GM18505 (cell line): ENCODE data around the gene MORC4.
A peak's percentile ranks its signal among the peaks of the same experiment; 100 is the strongest.

Experiments
- ATAC-seq: cut with Tn5 transposase; IDR thresholded peaks from one replicate; pipeline ENCODE4 v1.9.1; 2021; ENCODE audit not compliant: unreplicated experiment
- POLR2A ChIP-seq: IDR thresholded peaks from 4 replicates; pipeline ENCODE4 v1.6.1; 2011; ENCODE audit warnings: borderline replicate concordance; ENCODE audit not compliant: insufficient read depth, insufficient read length; ENCODE audit errors: extremely low read depth

Gene MORC4

GRCh38 chrX:106917830-106918500 is 82.0 kb downstream of the MORC4 start:
- no peak for ATAC-seq
- no peak for TF ChIP-seq POLR2A

DNA sequence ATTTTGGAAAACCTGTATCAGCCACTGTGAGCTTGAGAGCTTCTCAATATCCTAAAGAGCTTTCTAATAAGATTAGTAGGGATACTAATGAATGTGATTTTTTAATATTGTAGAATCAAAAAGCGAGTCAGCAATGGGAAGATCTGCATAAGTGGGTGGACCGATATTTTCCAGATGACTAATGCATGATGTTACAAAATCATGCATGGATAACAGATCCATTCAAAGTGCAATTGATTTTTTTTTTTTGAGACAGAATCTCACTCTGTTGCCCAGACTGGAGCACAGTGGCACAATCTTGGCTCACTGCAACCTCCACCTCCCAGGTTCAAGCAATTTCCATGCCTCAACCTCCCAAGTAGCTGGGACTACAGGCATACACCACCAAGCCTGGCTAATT is 87.1 kb downstream of the MORC4 start:
- ATAC-seq = no peak
- TF ChIP-seq POLR2A = no peak

- no peak for ATAC-seq
- no peak for TF ChIP-seq POLR2A
Measured at GRCh38 chrX:106906361-106906760, 93.7 kb downstream of the MORC4 start.

DNA sequence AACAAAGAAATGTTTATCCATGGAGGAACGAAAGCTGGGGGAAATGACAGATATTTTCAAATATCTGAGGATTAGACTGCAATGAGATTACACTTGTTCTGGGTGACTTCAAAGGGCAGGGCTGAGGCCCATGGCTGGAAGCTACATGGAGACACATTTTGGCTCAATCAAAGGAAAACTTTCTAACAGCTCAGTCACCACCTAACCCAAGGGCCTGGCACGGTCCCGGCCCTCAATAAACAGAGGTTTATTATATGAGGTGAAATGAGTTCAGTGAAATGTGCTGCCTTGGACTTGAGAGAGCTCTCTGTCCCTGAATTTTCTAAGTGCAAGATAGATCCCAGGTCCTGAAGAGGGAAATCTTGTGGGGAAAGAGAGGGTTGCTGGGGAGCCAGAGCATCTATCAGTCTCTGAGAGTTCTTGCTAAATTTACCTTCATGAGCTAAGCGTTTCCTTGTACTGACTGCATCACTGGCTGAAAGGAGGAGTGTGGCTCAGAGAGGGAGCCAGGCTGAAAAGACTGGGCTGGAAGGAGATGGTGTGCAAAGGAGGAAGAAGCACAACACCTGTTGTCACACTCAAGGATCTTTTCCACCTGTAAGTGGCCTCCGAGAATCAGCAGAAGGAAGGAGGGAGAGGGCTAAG is 94.8 kb downstream of the MORC4 start:
- no peak for TF ChIP-seq POLR2A
- no peak for ATAC-seq

DNA sequence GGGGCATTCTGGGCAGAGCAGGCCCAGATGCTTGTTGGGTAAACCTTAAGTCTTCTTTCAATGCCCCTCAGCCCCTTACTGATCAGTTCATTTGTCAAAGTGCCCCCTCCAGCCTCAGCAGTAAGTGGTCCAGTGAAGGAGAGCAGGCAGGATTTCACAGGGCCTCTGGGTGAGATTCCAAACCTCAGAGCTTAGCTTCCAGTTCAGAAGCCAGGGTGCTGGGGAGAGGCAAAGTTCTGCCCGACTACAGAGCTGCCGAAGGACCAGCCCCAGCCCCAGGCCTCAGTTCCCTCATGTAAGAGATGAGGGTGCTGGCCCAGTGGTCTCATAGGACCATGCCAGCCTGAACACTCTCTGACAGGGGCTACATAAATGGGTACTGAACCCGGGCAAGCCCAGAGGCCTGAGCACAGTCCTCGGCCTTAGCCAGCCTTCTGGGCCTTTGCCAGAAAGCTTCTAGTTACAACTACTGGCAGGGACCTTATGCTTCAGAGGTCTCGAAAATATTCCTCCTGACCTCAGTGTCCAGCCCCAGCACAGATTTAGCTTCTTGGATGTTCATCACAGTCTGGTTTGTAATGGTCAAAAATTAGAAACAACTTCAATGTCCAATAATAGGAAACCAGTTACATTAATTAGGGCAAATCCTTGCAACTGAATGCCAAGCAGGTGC is 96.0 kb downstream of the MORC4 start:
- TF ChIP-seq POLR2A = no peak
- no peak for ATAC-seq

DNA sequence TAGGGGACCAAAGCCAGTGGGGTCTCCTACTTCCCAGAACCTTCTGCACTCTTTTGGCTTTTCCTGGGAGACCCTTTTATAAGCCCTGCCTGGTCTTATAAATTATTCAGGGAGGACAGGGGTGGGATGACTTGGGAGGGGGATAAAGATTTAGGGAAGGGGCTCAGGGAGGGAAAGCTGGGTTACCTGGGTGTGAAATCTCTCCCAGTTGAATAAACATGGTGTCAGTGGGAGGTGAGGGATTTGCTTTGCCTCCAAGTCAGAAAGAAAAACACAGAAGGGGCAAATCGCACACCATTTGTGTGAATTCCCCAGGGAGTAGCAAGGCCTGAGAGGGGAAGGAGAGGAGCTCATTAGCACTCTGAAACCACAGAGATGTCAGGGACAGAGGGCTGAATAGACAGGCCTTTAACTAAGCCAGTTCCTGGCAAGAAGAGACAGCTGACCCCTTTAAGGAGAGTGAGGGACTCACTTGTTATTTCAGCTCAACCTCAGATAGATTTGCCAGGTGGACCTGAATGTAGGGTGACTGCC is 96.7 kb downstream of the MORC4 start, which contains the start of gene RIPPLY1:
RIPPLY1 (minus strand) TSS at position 51 of the 534 bp plus-strand sequence. CDS start 54 bp downstream, outside the sequence.
- no peak for TF ChIP-seq POLR2A
- no peak for ATAC-seq

DNA sequence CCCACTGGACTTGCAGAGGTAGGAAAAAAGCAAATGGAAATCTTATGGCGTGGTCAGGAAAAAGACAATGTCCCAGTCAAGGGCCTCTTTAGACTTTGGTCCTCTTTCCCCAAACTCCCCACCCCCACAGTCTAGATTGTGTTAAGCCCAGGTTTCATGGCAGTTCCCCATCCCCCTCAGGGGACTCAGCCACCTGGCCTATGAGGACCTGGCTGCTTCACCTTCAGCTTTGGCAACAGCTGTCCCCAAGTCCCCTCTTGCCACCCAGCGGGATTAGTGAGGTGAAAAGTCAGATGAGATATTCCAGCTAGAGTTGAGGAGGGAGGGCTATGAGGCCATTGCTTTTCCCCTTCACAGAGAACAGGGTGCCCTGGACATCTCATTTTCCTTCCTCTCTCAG is 97.3 kb downstream of the MORC4 start:
- no peak for TF ChIP-seq POLR2A
- ATAC-seq = no peak

- no peak for ATAC-seq
- no peak for TF ChIP-seq POLR2A
Measured at GRCh38 chrX:106901781-106902219, 98.2 kb downstream of the MORC4 start.

DNA sequence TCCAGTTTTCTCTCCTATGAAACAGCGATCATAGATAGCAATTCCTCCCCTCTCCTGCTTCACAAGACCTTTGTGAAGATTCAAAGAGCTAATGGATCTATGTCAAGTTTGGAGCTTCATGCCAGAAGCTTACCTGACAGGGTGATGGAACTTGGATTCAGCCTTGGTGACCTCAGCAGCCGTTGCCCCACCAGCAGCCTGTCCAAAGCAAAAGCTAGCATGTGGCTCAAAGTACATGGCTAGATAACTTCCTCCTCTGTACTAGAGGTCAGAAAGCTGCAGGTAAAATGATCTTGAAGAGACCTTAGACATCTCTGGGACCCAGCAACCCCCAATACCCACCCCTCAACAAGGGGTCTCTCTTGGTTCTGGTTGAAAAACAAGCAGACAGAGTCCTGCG is 98.7 kb downstream of the MORC4 start:
- no peak for TF ChIP-seq POLR2A
- ATAC-seq = no peak

- no peak for TF ChIP-seq POLR2A
- no peak for ATAC-seq
Measured at GRCh38 chrX:106899841-106900240, 100.2 kb downstream of the MORC4 start.

GRCh38 chrX:106899276-106899675 is 100.7 kb downstream of the MORC4 start:
- no peak for TF ChIP-seq POLR2A
- no peak for ATAC-seq

GRCh38 chrX:106898462-106898861 is 101.5 kb downstream of the MORC4 start:
- no peak for TF ChIP-seq POLR2A
- peak; percentile 73 for ATAC-seq

DNA sequence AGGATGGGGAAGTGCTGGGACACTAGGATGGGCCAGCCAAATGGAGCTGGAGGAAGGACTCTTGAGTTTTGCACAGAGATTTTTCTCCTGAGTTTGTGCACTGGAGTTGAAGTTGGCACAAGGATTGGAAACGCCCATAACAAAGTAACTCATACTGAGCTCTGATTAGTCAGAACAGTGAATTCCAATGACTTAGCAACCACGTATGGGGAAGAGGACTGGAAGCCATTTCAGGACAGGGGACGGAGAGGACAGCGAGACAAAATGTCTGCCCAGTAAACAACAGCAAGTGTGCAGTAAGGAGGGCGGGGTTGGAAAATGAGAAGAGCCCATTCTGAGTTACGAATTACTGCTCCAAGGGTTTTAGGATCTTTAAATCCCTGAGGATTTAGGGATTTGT is 102.8 kb downstream of the MORC4 start:
- no peak for ATAC-seq

More for the DNA sequence above, 102.8 kb downstream of the MORC4 start:
- no peak for TF ChIP-seq POLR2A
